ENCODE measurements around the gene KANSL1.

The KANSL1 gene

GRCh38 chr17:46078675-46079074 is 114.6 kb downstream of the KANSL1 start:
- no peak for TF ChIP-seq CTCF (IDR thresholded peaks at IDR 0.05)

GRCh38 chr17:46074540-46074939 is 118.7 kb downstream of the KANSL1 start:
- no peak for TF ChIP-seq CTCF (IDR thresholded peaks at IDR 0.05)

GRCh38 chr17:46072998-46073397 is 120.2 kb downstream of the KANSL1 start:
- TF ChIP-seq CTCF (IDR thresholded peaks at IDR 0.05): no peak

GRCh38 chr17:46071796-46072195 is 121.4 kb downstream of the KANSL1 start:
- no peak for TF ChIP-seq CTCF (IDR thresholded peaks at IDR 0.05)

GRCh38 chr17:46064460-46064859 is 128.8 kb downstream of the KANSL1 start:
- no peak for TF ChIP-seq CTCF (IDR thresholded peaks at IDR 0.05)

GRCh38 chr17:46063241-46063640 is 130.0 kb downstream of the KANSL1 start:
- TF ChIP-seq CTCF (IDR thresholded peaks at IDR 0.05): no peak

- peak; percentile 31; the same call in 1 of the 2 replicates for TF ChIP-seq CTCF (IDR thresholded peaks at IDR 0.05)
These were observed 131.8 kb downstream of the KANSL1 start for GRCh38 chr17:46061435-46061834.

- TF ChIP-seq CTCF (IDR thresholded peaks at IDR 0.05): no peak
These were observed 132.8 kb downstream of the KANSL1 start for GRCh38 chr17:46060461-46060860.
